ENCODE measurements around the gene RPUSD1. TPM values are rescaled to one million over a fixed set of nuclear protein-coding genes. Genes with fewer than 3 reads are reported as not detected.
A peak's percentile ranks its signal among the peaks of the same experiment; 100 is the strongest.

The RPUSD1 gene
- total RNA-seq, 4 donors from 2014 or later, result 16.1 to 71.4 (median 24.8) TPM

GRCh38 chr16:814974-815373 is 26.8 kb upstream of the RPUSD1 start:
- no peak for DNase-seq
- H3K27me3 ChIP-seq, result peaks cover 78% of the 10 kb centered on the region
- peaks cover 0 to 7% (median 1%) of the 10 kb centered on the region in 4 donors for H3K4me1 ChIP-seq
- H3K9me3 ChIP-seq, result no peaks in the 10 kb centered on the region
- no peak overlapping the region for H3K4me3 ChIP-seq
- intact Hi-C loops (cut with DNase I; ENCODE audit: low total_unique reads) (no loop called here), in situ Hi-C loops (cut with MboI; ENCODE audit: low pct_ligation_motif_present in 1 of 4, low pct_unique_long_range_greater_than_20kb in 1 of 4, low sequenced_read_pairs in 3 of 4) (loop anchor here in 2 of 4 donors (25.0 kb wide), 1 partner anchor 247 kb away; the partner anchor contains the start of gene SSTR5 (in 2 of the 2))
- WGBS, 2 donors (ENCODE audit: low coverage in 1 of 2), result 65 to 67% methylated on average over 1 to 9 of the region's 9 CpGs
- H3K27ac ChIP-seq, result no peak overlapping the region
- no peaks in the 10 kb centered on the region for H3K36me3 ChIP-seq
- no peak for TF ChIP-seq CTCF (IDR thresholded peaks at IDR 0.05)
- no peak for TF ChIP-seq EP300 (IDR thresholded peaks at IDR 0.05; ENCODE audit: low read depth)
- TF ChIP-seq POLR2A (IDR thresholded peaks at IDR 0.05), result no peak
- no peak for TF ChIP-seq POLR2AphosphoS5 (IDR thresholded peaks at IDR 0.05)

GRCh38 chr16:813916-814412 is 25.8 kb upstream of the RPUSD1 start:
- intact Hi-C loops (cut with DNase I; ENCODE audit: low total_unique reads), result no loop called here

DNA sequence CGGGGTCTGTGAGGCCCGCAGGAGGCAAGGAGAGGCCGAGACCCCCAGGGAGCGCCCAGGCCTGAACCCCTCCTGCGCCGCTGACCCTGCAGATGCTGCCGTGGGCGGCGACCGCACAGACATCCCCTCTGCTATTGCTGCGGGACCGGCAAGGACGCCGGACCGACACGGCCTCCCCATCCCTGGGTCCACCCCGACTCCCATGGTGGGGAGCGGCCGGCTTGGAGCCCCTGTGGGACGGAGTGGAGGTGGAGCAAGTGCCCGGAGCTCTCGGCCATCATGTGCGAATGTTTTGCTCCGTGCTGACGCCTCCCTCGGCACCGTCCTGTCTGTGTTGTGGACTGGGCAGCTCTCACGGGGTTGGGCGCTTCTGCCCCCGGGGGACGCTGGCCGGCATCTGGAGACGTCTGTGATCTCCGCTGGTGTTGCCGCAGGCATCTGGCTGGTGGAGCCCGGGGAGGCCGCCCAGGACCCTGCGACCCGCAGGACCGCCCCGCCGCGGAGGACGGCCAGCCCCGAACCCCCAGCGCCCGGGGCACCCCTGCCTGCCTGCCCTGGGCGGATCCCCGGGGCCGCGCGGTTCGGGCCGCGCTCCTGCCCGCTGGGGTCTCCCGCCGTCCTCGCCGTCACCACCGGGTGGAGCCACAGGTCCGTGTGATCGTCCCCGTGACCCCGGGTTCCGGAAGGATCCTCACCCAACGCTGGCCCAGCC is 25.2 kb upstream of the RPUSD1 start:
- Histone ChIP-seq H3K4me3 (no peak overlapping the region), H3K4me1 (peaks cover 3 to 10% (median 4%) of the 10 kb centered on the region in 4 donors), H3K9me3 (no peaks in the 10 kb centered on the region), H3K27ac (no peak overlapping the region), H3K27me3 (peaks cover 65% of the 10 kb centered on the region), H3K36me3 (no peaks in the 10 kb centered on the region)
- no peak for TF ChIP-seq POLR2AphosphoS5 (IDR thresholded peaks at IDR 0.05)
- no peak for TF ChIP-seq POLR2A (IDR thresholded peaks at IDR 0.05)
- peak; percentile 32 to 58 (median 45) for TF ChIP-seq CTCF (IDR thresholded peaks at IDR 0.05)
- no peak for TF ChIP-seq EP300 (IDR thresholded peaks at IDR 0.05; ENCODE audit: low read depth)
- peak; percentile 37 for DNase-seq
- WGBS, 2 donors (ENCODE audit: low coverage in 1 of 2), result 23% methylated on average over 50 of the region's 67 CpGs; no CpG with 5 or more reads in 1 of the 2 donors
- intact Hi-C loops (cut with DNase I; ENCODE audit: low total_unique reads) (no loop called here), in situ Hi-C loops (cut with MboI; ENCODE audit: low pct_ligation_motif_present in 1 of 4, low pct_unique_long_range_greater_than_20kb in 1 of 4, low sequenced_read_pairs in 3 of 4) (loop anchor here in 2 of 4 donors (25.0 kb wide), 1 partner anchor 249 kb away; the partner anchor contains the start of gene SSTR5 (in 2 of the 2))

More at GRCh38 chr16:813916-814412, 25.8 kb upstream of the RPUSD1 start:
- DNase-seq, result no peak
- H3K36me3 ChIP-seq, result no peaks in the 10 kb centered on the region
- H3K27me3 ChIP-seq, result peaks cover 68% of the 10 kb centered on the region
- 58% methylated on average over 22 of the region's 22 CpGs; no CpG with 5 or more reads in 1 of the 2 donors for WGBS, 2 donors (ENCODE audit: low coverage in 1 of 2)
- in situ Hi-C loops (cut with MboI; ENCODE audit: low pct_ligation_motif_present in 1 of 4, low pct_unique_long_range_greater_than_20kb in 1 of 4, low sequenced_read_pairs in 3 of 4), result loop anchor here in 2 of 4 donors (25.0 kb wide), 1 partner anchor 248 kb away; the partner anchor contains the start of gene SSTR5 (in 2 of the 2)
- no peak overlapping the region for H3K27ac ChIP-seq
- H3K4me1 ChIP-seq, result peaks cover 0 to 7% (median 1%) of the 10 kb centered on the region in 4 donors
- TF ChIP-seq POLR2AphosphoS5 (IDR thresholded peaks at IDR 0.05) (no peak), CTCF (IDR thresholded peaks at IDR 0.05) (no peak), EP300 (IDR thresholded peaks at IDR 0.05; ENCODE audit: low read depth) (no peak), POLR2A (IDR thresholded peaks at IDR 0.05) (no peak)
- no peak overlapping the region for H3K4me3 ChIP-seq
- no peaks in the 10 kb centered on the region for H3K9me3 ChIP-seq

DNA sequence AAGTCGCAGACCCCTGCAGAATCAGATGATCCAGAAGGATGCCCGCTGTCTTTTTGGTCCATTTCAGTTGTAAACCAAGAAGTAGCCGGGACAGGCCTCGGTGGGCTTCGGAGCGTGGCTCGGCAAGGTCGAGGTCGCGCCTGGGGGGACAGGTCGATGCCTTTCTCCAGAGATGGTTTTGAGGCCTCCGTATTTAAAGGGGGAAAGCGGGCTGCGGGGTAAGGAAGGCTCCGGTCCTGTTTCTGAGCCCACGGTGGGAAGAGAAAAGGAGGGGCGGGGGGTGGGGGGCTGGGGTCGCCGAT is 19.9 kb upstream of the RPUSD1 start:
- TF ChIP-seq CTCF (IDR thresholded peaks at IDR 0.05), result no peak
- TF ChIP-seq POLR2A (IDR thresholded peaks at IDR 0.05), result no peak
- TF ChIP-seq POLR2AphosphoS5 (IDR thresholded peaks at IDR 0.05), result no peak
- no peak for TF ChIP-seq EP300 (IDR thresholded peaks at IDR 0.05; ENCODE audit: low read depth)
- Histone ChIP-seq H3K4me1 (peaks cover 3 to 15% (median 10%) of the 10 kb centered on the region in 4 donors), H3K27me3 (peaks cover 30% of the 10 kb centered on the region), H3K9me3 (no peaks in the 10 kb centered on the region), H3K4me3 (peak overlapping the region; percentile 53 to 98 (median 68)), H3K27ac (peak overlapping the region; percentile 93 to 97 (median 94)), H3K36me3 (no peaks in the 10 kb centered on the region)
- 35 to 75% methylated on average over 4 to 19 of the region's 19 CpGs for WGBS, 2 donors (ENCODE audit: low coverage in 1 of 2)
- intact Hi-C loops (cut with DNase I; ENCODE audit: low total_unique reads) (loop anchor here (5.0 kb wide), 1 partner anchor 249 kb away; no protein-coding TSS in a partner anchor), in situ Hi-C loops (cut with MboI; ENCODE audit: low pct_ligation_motif_present in 1 of 4, low pct_unique_long_range_greater_than_20kb in 1 of 4, low sequenced_read_pairs in 3 of 4) (loop anchor here in 2 of 4 donors (25.0 kb wide), 1 partner anchor 254 kb away; the partner anchor contains the start of gene SSTR5 (in 2 of the 2))
- DNase-seq, result no peak

Data from transverse colon (tissue), 4 donors.